ENCODE results near the gene RHOD.

The RHOD gene

GRCh38 chr11:67062526-67063373 lies 6.1 kb downstream of the RHOD start:
- DNase-seq = no peak

- DNase-seq = no peak
These were observed 9.7 kb downstream of the RHOD start for GRCh38 chr11:67066333-67066709.

- peak; percentile 68 for DNase-seq
These were observed 15.0 kb downstream of the RHOD start for GRCh38 chr11:67071420-67072284.

GRCh38 chr11:67072295-67072694 lies 15.6 kb downstream of the RHOD start:
- no peak for DNase-seq

- DNase-seq = no peak
These were observed 17.3 kb downstream of the RHOD start for GRCh38 chr11:67073908-67074307.

GRCh38 chr11:67076202-67076601 lies 19.6 kb downstream of the RHOD start:
- DNase-seq = no peak

- DNase-seq = no peak
These were observed 22.5 kb downstream of the RHOD start for GRCh38 chr11:67079065-67079705.

- DNase-seq = no peak
These were observed 25.6 kb downstream of the RHOD start for GRCh38 chr11:67082071-67082791.

GRCh38 chr11:67083786-67084366 lies 27.2 kb downstream of the RHOD start:
- DNase-seq = no peak

GRCh38 chr11:67085617-67086016 lies 29.0 kb downstream of the RHOD start:
- DNase-seq = no peak

GRCh38 chr11:67090717-67091116 lies 34.1 kb downstream of the RHOD start:
- DNase-seq = no peak

GRCh38 chr11:67095214-67095507 lies 38.5 kb downstream of the RHOD start:
- no peak for DNase-seq

- no peak for DNase-seq
These were observed 42.3 kb downstream of the RHOD start for GRCh38 chr11:67098799-67099429.

GRCh38 chr11:67099831-67100324 lies 43.2 kb downstream of the RHOD start:
- DNase-seq = no peak

GRCh38 chr11:67102664-67103063 lies 46.0 kb downstream of the RHOD start:
- no peak for DNase-seq

- no peak for DNase-seq
These were observed 49.3 kb downstream of the RHOD start for GRCh38 chr11:67105964-67106363.

- DNase-seq = no peak
These were observed 54.6 kb downstream of the RHOD start for GRCh38 chr11:67111261-67111660.

GRCh38 chr11:67113231-67113721 lies 56.6 kb downstream of the RHOD start:
- no peak for DNase-seq

GRCh38 chr11:67114275-67114896 lies 57.7 kb downstream of the RHOD start:
- DNase-seq = no peak

GRCh38 chr11:67116758-67117105 lies 60.1 kb downstream of the RHOD start:
- no peak for DNase-seq

GRCh38 chr11:67117176-67117575 lies 60.5 kb downstream of the RHOD start:
- no peak for DNase-seq

All from stimulated activated naive CD4-positive, alpha-beta T cell treated with Interleukin-2 at 50 U/mL for 16 hours (primary cell).